Chondrocyte (in vitro differentiated cells): ENCODE measurements around the gene MAP1S. TPM values are rescaled to one million over a fixed set of nuclear protein-coding genes. Genes with fewer than 3 reads are reported as not detected.

ENCODE experiments used
- DNase-seq: peaks from one replicate; pipeline ENCODE4 v3.0.0; 2021; ENCODE audit warnings: mixed read lengths, low spot score
- H3K27ac Mint-ChIP-seq: one replicate; pipeline ENCODE4 v1.8.0; 2021; ENCODE audit warnings: mild to moderate bottlenecking, moderate library complexity, mixed read lengths; ENCODE audit not compliant: unreplicated experiment
- H3K27me3 Mint-ChIP-seq: 2 replicates; pipeline ENCODE4 v1.8.0; 2021; ENCODE audit warnings: low read depth, mixed read lengths
- H3K36me3 Mint-ChIP-seq: 2 replicates; pipeline ENCODE4 v1.8.0; 2021; ENCODE audit warnings: low read depth, mixed read lengths
- H3K4me1 Mint-ChIP-seq: 2 replicates; pipeline ENCODE4 v1.8.0; 2021; ENCODE audit warnings: low read depth, mild to moderate bottlenecking, mixed read lengths
- H3K4me3 Mint-ChIP-seq: one replicate; pipeline ENCODE4 v1.8.0; 2021; ENCODE audit warnings: mild to moderate bottlenecking, moderate library complexity, mixed read lengths; ENCODE audit not compliant: unreplicated experiment
- H3K9me3 Mint-ChIP-seq: 2 replicates; pipeline ENCODE4 v1.8.0; 2021; ENCODE audit warnings: low read depth, mixed read lengths
- CTCF ChIP-seq: fragments of 200-600 bp; sonication (generic); IDR thresholded peaks from 2 replicates; pipeline ENCODE4 v1.5.0; 2021; ENCODE audit warnings: antibody characterized with exemption, mild to moderate bottlenecking, moderate library complexity
- total RNA-seq: library from RNA; stranded (reverse); gene quantifications from 3 replicates; pipeline ENCODE4 v1.2.1, GENCODE V29; 2021

MAP1S gene
- total RNA-seq, 1 donor from 2014 or later, result 64.4 TPM

GRCh38 chr19:17687141-17687856 lies 32.0 kb upstream of the MAP1S start:
- H3K27me3 Mint-ChIP-seq, result peaks cover 8% of the 10 kb centered on the region
- H3K27ac Mint-ChIP-seq, result no peak overlapping the region
- no peaks in the 10 kb centered on the region for H3K36me3 Mint-ChIP-seq
- H3K9me3 Mint-ChIP-seq, result no peaks in the 10 kb centered on the region
- no peak for TF ChIP-seq CTCF
- DNase-seq, result no peak
- peak overlapping the region; percentile 74 for H3K4me3 Mint-ChIP-seq
- H3K4me1 Mint-ChIP-seq, result peaks cover 21% of the 10 kb centered on the region

DNA sequence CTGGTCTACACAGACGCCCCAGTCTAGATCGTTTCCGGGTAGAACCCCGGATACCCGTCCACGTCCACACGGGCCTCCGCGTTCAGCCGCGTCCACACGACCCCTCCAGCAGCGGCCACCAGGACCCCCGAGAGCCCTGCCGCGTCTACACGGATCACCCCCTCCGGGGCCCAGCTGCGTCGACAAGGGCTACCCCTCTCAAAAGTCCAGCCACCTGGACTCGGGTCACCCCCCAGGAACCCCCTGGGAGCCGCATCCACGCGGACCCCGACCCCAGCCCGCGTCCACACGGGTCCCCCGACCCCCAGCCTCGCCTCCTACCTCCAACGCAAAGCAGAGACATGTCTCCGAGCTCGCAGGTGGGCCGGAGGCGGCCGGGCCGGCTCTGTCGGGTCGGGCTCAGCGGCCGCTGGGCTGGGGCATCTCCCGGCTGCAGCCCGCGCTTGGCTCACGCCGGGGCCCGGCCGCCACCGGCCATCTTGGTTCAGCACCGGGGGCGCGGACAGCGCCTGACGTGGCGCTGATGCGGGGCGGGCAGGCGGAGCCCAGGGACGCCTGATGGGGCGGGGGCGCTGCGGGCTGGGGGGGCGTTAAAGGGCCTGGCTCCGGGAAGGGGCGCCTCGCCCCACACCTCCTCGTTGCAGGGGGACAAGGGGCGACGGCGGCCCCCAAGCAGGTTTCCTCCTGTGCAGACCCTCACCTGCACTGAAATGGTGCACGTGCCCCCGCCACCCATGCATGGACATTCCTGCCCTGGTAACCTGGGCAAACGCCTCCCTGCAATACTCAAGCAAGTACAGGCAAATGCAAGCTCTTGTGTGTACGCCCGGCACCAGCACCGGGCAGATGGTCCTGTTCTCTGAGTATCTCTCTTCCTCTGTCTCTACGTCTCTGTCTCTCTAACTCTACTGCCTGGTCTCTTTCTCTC lies 31.2 kb upstream of the MAP1S start, which contains the start of gene UNC13A:
Gene UNC13A (minus strand): TSS at position 498 of the 928 bp plus-strand sequence. CDS start 155 bp downstream, at position 343.
- H3K4me3 Mint-ChIP-seq, result peak within 1 kb of the TSS; percentile 74
- peaks cover 8% of the 10 kb centered on the region for H3K27me3 Mint-ChIP-seq
- no peak within 1 kb of the TSS for H3K27ac Mint-ChIP-seq
- H3K36me3 Mint-ChIP-seq, result no peaks in the 10 kb centered on the region
- peaks cover 21% of the 10 kb centered on the region for H3K4me1 Mint-ChIP-seq
- no peaks in the 10 kb centered on the region for H3K9me3 Mint-ChIP-seq
- peak; percentile 19 for TF ChIP-seq CTCF
- no peak for DNase-seq

GRCh38 chr19:17688853-17689595 lies 30.3 kb upstream of the MAP1S start:
- Mint-ChIP-seq H3K4me1 (peaks cover 21% of the 10 kb centered on the region), H3K9me3 (no peaks in the 10 kb centered on the region), H3K36me3 (no peaks in the 10 kb centered on the region), H3K4me3 (peak overlapping the region; percentile 62), H3K27me3 (peaks cover 8% of the 10 kb centered on the region), H3K27ac (no peak overlapping the region)
- TF ChIP-seq CTCF, result no peak
- DNase-seq, result no peak

DNA sequence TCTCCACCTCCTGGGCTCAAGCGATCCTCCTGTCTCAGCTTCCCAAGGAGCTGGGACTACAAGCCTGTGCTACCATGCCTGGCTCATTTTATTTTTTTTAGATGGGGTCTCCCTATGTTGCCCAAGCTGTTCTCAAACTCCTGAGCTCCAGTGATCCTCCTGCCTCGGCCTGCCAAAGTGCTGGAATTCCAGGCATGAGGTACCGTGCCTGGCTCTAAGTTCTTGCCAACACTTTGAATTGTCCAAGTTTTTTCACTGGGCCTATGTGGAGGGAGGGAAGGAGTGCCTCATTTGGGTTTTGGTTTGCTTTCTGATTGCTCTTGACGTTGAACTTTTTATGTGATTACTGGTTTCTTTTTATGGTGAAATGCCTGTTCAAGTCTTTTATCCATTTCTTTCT lies 26.7 kb upstream of the MAP1S start:
- H3K4me3 Mint-ChIP-seq, result no peak overlapping the region
- no peaks in the 10 kb centered on the region for H3K36me3 Mint-ChIP-seq
- TF ChIP-seq CTCF, result no peak
- H3K27me3 Mint-ChIP-seq, result peaks cover 23% of the 10 kb centered on the region
- no peaks in the 10 kb centered on the region for H3K9me3 Mint-ChIP-seq
- no peak for DNase-seq
- no peak overlapping the region for H3K27ac Mint-ChIP-seq
- H3K4me1 Mint-ChIP-seq, result peaks cover 6% of the 10 kb centered on the region

GRCh38 chr19:17695198-17695597 lies 24.1 kb upstream of the MAP1S start:
- no peaks in the 10 kb centered on the region for H3K36me3 Mint-ChIP-seq
- no peaks in the 10 kb centered on the region for H3K9me3 Mint-ChIP-seq
- no peak overlapping the region for H3K4me3 Mint-ChIP-seq
- H3K4me1 Mint-ChIP-seq, result no peaks in the 10 kb centered on the region
- no peak for TF ChIP-seq CTCF
- H3K27me3 Mint-ChIP-seq, result peaks cover 38% of the 10 kb centered on the region
- no peak overlapping the region for H3K27ac Mint-ChIP-seq
- DNase-seq, result no peak
